Colonic mucosa (tissue), 4 donors: ENCODE results near the gene ENTREP1. TPM values are rescaled to one million over a fixed set of nuclear protein-coding genes. Genes with fewer than 3 reads are reported as not detected.

Experiments used
- DNase-seq: peaks from one replicate; pipeline ENCODE4 v3.0.0-alpha.2; 2020
- H3K27ac ChIP-seq: fragments of 200-600 bp; one replicate; pipeline ENCODE4 v1.8.0; 2021
- H3K27me3 ChIP-seq: fragments of 200-600 bp; one replicate; pipeline ENCODE4 v1.8.0; 2021
- H3K36me3 ChIP-seq: fragments of 200-600 bp; one replicate; pipeline ENCODE4 v1.8.0; 2021
- H3K4me1 ChIP-seq: fragments of 200-600 bp; one replicate; pipeline ENCODE4 v1.8.0; 2021; ENCODE audit warnings: mild to moderate bottlenecking
- H3K4me3 ChIP-seq: fragments of 200-600 bp; one replicate; pipeline ENCODE4 v1.8.0; 2021
- H3K9ac ChIP-seq, 2 donors: one replicate each; pipeline ENCODE4 v1.7.0; 2013; ENCODE audit warnings: control low read depth in 2 of 2, low read depth in 2 of 2, low read length in 2 of 2
- H3K9me3 ChIP-seq: fragments of 200-600 bp; one replicate; pipeline ENCODE4 v1.8.0; 2021
- CTCF ChIP-seq: fragments of 200-600 bp; IDR thresholded peaks from one replicate; pipeline ENCODE4 v1.8.0; 2022; ENCODE audit warnings: antibody characterized with exemption, mild to moderate bottlenecking
- intact Hi-C: fragments of 100-400 bp; cut with DNase I; formaldehyde crosslinking; loops from one replicate; pipeline ENCODE4 v1.14.1; 2022
- total RNA-seq, 2 donors: library from RNA; stranded (reverse); fragmentation: NEBNext Ultra II Directional in 1 of 2; extraction: Animal tissue kit (Norgen Biotek cat#: 25700) in 1 of 2; gene quantifications; one replicate each; pipeline ENCODE4 v1.2.1, GENCODE V29; 2021
- donor health status: healthy.
- donor health status: DM: no; HTN: no; CAD: no.
- donor health status: DM: no; HTN: no; CAD: no.

Gene ENTREP1
- total RNA-seq, 2 donors from 2014 or later = 1.7 to 3.0 TPM

DNA sequence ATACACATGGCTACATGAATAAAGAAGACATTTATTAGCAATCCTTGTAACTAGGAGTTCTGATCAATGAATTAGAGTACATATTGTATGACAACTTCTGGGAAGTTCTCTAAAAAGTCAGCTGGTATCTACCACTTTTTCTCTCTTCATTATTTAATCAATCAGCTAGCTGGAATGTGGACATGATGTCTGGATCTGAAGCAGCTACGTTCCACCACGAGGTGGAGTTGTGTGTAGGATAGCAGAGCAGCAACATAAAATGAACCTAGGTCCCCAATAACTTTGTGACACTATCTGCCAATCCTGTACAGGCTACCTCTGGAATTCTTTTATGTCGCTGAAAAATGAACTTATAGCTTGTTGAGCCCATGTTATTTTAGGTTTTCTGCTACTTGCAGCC lies 32.9 kb upstream of the ENTREP1 start:
- no peak overlapping the region for H3K4me3 ChIP-seq
- no peaks in the 10 kb centered on the region for H3K36me3 ChIP-seq
- no peak overlapping the region for H3K9ac ChIP-seq
- H3K27ac ChIP-seq = no peak overlapping the region
- TF ChIP-seq CTCF = no peak
- H3K4me1 ChIP-seq = no peaks in the 10 kb centered on the region
- no peak for DNase-seq
- intact Hi-C loops = no loop called here
- H3K27me3 ChIP-seq = no peaks in the 10 kb centered on the region
- H3K9me3 ChIP-seq = no peaks in the 10 kb centered on the region

DNA sequence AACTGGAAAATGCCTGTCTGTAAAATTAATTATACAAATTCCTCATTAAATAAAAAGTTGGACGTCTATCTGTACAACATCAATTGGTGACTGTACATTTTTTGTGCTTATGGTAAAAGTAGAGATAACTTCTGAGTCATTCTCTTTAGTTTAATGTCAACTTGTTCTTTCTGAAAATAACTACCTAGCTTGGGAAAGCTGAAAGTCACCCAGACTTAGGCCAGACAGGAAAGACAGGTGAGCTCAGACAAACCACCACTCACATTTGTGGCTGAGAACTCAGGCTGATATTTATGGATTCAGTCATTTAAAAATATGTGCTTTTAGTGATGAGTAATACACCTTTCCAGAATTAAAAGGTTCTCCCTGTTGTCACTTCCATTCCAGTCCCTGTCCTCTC lies 31.9 kb upstream of the ENTREP1 start:
- Histone ChIP-seq H3K27ac (no peak overlapping the region), H3K4me3 (no peak overlapping the region), H3K9ac (no peak overlapping the region), H3K36me3 (no peaks in the 10 kb centered on the region), H3K27me3 (no peaks in the 10 kb centered on the region), H3K4me1 (no peaks in the 10 kb centered on the region), H3K9me3 (no peaks in the 10 kb centered on the region)
- no peak for DNase-seq
- no peak for TF ChIP-seq CTCF
- intact Hi-C loops = no loop called here

DNA sequence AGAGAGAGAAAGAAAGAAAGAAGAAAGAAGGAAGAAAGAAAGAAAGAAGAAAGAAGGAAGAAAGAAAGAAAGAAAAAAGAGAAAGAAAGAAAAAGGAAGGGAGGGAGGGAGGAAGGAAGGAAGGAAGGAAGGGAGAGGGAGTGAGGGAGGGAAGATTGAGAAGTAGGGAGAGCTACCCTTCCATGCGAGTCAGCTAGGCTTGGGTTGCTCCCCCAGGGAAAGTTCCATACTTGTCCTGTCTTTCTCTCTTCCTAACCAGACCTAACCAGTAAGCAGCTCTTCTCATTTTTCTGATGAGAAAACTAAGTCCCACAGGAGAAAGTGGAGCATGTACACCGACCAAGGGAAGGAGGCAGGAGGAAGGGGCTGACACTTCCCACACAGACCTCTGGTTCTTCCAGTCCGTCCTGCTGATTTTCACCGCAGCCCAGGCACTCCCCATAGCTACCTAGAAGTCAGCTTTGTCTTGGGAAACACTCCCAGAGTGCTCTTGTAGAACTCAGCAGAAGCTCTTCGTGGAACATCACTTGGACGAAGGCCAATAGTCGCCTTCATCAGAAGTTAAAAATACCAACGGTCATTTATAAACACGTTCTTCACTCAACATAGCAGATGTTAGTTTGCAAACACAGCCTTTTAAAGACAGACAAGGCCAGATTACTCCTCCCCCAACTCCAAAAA lies 29.0 kb upstream of the ENTREP1 start:
- Histone ChIP-seq H3K36me3 (no peaks in the 10 kb centered on the region), H3K4me1 (no peaks in the 10 kb centered on the region), H3K27ac (no peak overlapping the region), H3K4me3 (no peak overlapping the region), H3K9me3 (no peaks in the 10 kb centered on the region), H3K27me3 (no peaks in the 10 kb centered on the region), H3K9ac (no peak overlapping the region)
- TF ChIP-seq CTCF = no peak
- intact Hi-C loops = no loop called here
- DNase-seq = no peak

DNA sequence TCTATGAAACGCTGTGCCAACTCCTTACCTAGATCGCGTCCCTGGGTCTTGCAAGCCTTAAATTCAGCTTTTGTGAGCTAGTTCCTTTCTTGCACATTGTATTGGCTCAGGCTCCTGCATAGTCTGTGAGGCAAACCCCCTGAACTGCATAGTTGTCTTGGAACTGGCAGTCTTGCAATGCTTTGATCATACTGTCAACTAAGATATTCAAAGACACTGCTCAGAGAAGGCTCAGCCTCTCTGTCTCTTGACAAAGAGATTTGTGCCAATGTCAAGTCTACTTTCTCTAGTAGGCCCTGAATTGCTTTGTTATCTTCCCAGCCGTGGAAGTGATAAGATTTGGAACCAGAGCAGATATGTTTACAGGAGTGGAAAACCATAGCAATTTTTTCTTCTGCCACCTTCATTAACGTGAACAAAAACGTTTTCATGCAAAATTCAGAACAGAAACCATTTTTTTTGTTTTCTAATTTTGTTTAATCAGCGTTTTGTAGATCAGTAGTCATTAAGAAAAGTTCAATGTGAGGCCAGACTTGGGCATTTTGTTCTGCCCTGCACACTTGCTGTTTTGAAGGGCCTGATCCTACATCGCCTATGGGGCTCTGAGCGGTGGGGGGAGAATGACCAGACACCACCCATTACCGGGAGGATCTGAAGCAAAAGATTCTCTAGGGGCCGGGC lies 27.6 kb upstream of the ENTREP1 start:
- H3K4me1 ChIP-seq = no peaks in the 10 kb centered on the region
- intact Hi-C loops = no loop called here
- H3K36me3 ChIP-seq = no peaks in the 10 kb centered on the region
- H3K4me3 ChIP-seq = no peak overlapping the region
- no peaks in the 10 kb centered on the region for H3K27me3 ChIP-seq
- DNase-seq = no peak
- H3K9ac ChIP-seq = no peak overlapping the region
- H3K27ac ChIP-seq = no peak overlapping the region
- H3K9me3 ChIP-seq = no peaks in the 10 kb centered on the region
- TF ChIP-seq CTCF = no peak

DNA sequence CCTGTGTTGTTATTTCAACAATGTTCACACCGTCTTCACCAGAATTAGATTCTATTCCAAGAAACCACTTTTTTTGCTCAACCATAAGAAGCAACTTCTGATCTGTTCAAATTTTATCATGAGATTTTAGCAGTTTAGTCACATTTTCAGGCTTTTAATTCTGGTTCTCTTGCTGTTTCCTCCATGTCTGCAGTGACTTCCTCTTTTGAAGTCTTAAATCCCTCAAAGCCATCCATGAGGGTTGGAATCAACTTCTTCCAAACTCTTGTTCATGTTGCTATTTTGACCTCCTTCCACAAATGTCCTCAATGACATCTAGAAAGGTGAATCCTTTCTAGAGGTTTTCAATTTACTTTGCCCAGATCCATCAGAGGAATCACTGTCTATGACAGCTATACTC lies 25.7 kb upstream of the ENTREP1 start:
- no peak for DNase-seq
- Histone ChIP-seq H3K27me3 (no peaks in the 10 kb centered on the region), H3K36me3 (no peaks in the 10 kb centered on the region), H3K4me1 (no peaks in the 10 kb centered on the region), H3K4me3 (no peak overlapping the region), H3K27ac (no peak overlapping the region), H3K9me3 (no peaks in the 10 kb centered on the region), H3K9ac (no peak overlapping the region)
- TF ChIP-seq CTCF = no peak
- intact Hi-C loops = no loop called here
